NOMO-1 treated with dmso at 0.1 percent for 144 hours (cell line): Measurements from ENCODE around the gene SSTR5.

ENCODE experiments used
- DNase-seq: peaks from one replicate; lab custom pipeline; 2025; ENCODE audit not compliant: unreplicated experiment; lab: John Stamatoyannopoulos, UW

Gene SSTR5

GRCh38 chr16:1039762-1040161 is 32.8 kb upstream of the SSTR5 start:
- DNase-seq = no peak

- DNase-seq = no peak
Measured at GRCh38 chr16:1040346-1040745, 32.2 kb upstream of the SSTR5 start.

- no peak for DNase-seq
Measured at GRCh38 chr16:1042049-1042744, 30.4 kb upstream of the SSTR5 start.

DNA sequence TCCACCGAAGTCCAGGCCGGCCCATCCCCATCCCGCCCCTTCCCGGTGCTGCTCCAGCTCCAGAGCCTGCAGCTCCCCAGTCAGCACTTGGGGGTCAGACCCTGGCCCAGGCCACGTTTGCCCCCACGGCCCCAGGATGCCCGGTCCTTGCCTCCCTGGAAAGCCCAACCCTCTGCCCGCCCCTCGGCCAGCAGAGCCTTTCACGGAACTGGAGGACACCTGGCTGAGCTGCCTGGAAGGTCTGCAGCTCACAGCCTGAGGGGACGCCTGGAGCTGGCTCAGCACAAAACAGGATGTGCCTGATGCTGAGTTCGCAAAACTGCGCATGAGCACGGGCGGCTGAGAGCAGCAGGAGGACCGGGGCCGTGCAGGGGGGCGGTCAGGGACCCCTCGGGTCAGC is 29.7 kb upstream of the SSTR5 start:
- DNase-seq = no peak

DNA sequence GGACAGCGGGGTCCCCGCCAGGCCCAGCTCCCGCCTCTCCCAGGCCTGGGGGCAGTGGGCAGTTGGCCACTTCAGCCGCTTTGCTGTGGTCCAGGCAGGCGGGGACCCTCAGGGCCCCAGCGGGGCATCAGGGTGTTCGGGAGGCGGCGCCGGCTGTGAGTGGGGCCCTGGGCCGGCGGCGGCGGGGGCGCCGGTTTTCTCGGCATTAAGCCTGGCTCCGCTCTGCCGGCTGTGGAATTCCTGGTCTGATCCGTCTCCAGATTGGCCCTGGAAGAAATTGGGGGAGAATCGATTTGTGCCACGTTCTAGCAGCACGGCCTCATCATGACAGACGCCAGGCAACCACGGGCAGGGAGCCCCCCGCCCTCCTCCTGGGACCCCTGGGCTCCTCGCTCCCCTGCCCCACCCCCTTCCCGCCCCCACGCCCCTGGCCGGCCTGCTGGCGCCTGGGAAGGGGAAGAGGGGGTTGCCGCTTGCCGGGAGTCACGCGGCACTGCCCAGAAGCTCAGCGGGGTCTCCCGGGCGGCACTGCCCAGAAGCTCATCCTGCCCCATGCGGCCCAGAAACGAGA is 28.6 kb upstream of the SSTR5 start:
- DNase-seq = no peak

DNA sequence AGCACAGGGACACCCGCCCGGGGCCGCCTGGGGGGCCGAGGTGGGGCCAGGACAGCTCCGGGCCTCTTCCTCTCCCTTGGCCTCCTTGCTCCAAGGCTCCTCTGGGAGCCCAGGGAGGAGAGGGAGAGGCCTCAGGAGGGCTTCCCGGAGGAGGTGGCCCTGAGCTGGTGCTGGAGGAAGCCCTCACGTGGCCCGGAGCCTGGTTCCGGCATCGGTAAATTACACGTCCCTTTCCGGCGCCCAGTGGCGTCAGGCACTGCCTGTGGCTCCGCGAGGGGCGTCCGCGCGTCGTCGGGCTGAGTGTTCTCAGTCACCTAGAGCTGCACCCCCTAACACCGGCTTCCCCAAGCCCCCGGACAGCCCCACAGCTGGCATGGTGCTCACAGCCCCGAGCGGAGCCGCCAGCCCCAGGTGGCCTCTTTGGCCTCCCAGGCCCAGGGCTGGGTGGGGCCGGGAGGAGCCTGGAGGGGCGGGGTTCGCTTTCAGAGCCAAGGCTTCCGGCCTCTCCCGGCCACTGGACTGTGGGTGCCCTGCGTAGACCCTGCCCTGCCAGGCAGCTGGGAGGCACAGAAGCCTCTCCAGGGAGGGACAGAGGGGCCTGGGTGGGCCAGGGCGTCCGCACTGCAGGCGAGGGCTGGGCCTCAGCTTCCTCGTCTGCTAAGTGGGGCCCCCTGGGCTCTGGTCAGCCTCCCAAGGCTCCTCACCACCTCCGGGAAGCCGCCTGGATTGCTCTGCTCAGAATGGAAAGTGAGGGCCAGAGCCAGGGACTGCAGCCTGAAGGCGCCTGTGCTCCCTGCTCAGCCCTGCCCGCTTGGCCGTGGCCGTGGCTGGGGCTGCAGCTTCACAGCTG is 27.9 kb upstream of the SSTR5 start:
- DNase-seq = no peak

GRCh38 chr16:1045310-1045992 is 27.1 kb upstream of the SSTR5 start:
- DNase-seq = no peak

DNA sequence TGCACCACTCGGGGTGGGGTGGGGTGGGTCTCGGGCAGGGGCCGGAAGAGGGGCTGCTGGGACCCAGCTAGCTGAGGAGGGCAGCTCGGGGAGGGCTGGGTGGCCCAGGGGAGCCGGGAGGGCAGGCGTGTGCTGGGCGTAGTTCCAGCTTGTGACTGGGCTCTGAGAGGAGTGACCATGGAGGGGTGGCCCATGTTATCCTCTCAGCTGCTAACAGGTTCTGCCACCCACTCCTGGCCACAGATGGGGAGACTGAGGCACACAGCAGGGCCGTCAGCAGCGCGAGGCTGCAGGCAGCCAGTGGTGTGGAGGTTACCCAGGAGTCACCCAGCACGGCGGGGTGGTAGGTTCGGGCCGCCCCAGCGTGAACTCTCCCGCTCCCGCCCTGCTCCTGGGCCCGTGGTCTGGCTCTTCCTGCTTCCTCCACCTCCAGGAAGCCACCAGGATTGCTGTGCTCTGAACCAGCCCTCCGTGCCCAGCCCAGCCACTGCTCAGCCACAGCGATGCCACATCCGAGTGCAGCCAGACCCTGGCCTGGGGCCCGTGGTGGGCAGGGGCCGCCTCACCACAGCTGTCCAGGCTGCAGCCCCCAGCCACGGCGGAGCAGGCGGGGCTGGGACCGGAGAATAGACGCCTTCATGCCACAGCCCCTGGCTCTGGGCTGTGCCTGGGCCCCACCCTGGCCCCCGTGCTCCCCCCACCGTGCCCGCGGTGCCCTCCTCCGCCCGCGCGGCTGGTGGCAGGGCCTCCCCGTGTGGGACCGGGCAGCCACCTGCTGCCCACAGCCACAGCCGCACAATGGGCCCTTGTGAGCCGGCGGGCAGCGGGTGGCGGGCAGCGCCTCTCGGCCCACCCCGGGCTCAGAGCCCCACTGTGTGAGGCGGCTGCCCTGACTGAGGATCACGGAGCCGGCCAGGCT is 26.3 kb upstream of the SSTR5 start:
- DNase-seq = no peak

DNA sequence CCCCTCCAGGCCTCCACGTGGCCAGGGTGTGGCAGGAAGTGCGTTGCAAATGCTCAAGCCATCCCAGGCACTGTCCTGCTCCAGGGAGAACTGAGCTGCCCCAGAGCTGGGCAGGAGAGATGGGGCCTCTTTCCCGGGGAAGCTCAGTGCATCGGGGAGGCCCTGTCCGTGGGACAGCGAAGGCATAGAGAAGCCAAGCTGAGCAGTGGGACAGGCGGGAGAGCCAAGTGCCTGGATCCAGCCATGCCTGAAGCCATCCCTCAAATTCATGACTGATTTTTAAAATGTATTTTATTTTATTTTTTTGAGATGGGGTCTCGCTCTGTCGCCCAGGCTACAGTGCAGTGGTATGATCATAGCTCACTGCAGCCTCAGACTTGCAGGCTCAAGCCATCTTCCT is 25.4 kb upstream of the SSTR5 start:
- no peak for DNase-seq

GRCh38 chr16:1047801-1048200 is 24.7 kb upstream of the SSTR5 start:
- no peak for DNase-seq

- DNase-seq = no peak
Measured at GRCh38 chr16:1048442-1049112, 24.0 kb upstream of the SSTR5 start.

GRCh38 chr16:1049113-1049975 is 23.2 kb upstream of the SSTR5 start:
- DNase-seq = no peak

GRCh38 chr16:1049976-1050247 is 22.6 kb upstream of the SSTR5 start:
- no peak for DNase-seq

DNA sequence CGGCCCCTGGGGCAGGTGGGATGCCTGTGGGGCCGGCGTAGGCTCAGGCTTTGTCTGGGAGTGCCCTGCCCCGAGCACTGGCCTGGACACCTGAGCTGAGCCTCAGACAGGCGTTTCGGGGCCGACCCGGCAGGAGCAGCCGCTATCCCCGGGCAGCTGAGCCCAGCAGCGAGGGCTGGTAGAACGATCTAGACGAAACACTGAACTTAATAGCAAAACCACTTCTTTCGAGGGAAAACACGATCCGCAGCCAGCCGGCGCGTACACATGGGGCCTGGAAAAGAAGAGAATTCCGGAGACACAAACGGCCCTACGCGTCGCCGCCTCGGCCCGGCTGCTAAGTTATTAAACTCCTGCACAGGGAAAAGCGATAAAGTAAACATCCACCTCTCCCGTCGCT is 22.0 kb upstream of the SSTR5 start:
- DNase-seq = no peak

DNA sequence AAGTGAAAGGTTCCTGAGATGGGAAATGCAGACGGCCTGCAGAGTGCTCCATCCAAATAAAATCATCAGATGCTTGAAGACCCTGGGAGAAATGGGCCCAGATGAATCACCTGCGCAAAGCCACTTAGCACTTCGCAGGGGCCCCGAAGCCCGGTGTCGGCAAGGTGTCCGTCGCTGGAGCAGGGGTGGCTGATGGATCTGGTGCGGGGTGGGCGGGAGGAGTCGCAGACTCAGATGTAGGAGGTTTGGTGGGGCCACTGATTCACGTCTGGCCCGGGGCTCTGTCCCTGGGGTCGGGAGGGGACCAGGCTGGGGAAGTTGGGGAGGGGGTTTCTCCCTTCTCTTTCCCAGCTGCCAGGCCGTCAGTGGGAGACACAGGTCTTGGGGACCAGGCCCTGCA is 21.6 kb upstream of the SSTR5 start:
- no peak for DNase-seq

DNA sequence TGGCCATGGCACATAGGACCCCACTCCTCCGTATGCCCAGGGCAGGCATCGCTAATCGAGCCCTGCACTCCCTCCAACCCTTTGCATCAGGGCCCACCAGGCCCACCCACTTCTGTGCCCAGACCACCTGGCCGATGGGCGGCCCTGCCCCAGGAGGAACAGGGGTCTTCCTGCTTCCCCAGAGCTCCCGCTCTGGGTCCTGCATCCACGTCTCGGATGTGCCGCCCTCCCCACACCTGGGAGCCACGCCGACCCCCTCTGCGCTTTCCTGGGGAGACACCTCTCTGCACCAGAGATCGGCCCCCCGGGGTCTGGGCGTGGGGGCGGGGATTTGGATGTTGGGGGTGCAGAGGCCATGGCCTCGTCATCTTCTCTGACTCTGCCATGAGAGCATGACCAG is 21.1 kb upstream of the SSTR5 start:
- DNase-seq = no peak

DNA sequence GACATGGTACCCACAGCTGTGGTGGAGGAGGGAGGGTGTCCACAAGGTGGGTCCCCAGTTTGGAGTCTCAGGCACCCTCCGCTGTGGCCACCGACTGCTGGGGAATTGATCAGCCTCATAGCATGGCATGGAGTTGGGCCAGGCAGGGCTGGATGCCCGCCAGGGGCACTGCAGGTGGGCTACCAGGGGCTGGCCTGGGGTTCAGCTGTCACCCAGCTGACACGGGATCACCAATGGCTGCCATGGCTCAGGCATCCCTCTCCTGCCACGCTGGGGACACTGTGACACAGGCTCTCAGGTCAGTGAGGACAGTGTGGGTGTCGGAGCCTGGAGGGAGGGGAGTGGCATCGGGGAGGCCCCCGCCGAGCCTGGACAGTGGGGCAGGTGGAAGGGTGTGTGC is 19.8 kb upstream of the SSTR5 start:
- no peak for DNase-seq

DNA sequence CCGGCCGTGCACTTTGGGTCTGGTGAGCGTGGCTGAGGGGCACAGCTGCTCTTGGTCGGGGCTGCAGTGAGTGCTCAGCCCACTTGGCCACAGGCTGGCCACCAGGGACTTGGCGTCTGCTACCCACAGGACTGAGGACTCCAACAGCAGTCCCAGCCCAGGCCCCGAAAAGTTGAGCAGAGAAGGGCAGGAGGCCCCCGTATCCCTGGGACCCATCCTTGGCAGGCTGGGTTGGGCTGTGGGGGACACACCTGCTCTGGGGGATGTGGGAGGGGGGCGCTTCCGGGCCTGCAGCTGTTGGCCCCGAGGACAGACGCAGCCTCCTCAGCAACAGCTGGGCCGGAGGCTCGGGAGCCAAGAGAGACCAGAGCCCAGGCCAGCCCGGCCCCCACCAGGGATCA is 19.4 kb upstream of the SSTR5 start:
- DNase-seq = no peak

DNA sequence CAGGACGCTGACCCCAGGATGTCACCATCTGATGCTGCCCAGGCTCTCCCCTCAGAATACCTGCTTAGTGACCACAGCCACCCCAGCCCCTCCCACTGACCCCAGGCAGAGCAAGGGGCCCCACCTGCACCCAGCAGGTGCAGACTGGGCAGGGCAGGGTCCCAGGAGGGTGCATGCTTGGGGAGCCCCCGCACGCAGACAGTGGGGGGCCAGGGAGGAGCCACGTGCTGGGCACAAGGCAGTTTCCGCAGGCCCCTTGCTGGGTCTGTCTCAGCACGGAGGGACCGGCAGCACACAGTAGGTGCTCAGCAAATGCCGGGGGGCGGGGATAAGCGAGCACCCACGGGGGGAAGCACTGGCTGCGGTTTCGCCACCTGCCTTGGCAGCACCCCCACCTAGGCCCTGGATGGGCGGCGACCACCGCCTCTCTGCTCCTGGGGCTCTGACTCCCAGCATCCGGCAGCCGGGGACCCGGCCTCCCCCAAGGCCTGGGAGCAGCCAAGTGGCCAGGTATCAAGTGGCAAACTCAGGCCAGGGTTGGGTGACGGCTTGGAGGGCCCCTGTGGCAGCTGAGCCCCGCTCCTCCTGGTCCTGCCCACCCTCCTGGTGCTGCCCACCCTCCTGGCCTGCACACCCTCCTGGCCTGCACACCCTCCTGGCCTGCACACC is 18.7 kb upstream of the SSTR5 start:
- no peak for DNase-seq
